ENCODE measurements around the gene NRP1.
"Not testable (repeated sequence)": the region's sequence is repeated elsewhere in the genome, so short reads cannot be mapped to it uniquely, and the experiment has no call there.

Gene NRP1

DNA sequence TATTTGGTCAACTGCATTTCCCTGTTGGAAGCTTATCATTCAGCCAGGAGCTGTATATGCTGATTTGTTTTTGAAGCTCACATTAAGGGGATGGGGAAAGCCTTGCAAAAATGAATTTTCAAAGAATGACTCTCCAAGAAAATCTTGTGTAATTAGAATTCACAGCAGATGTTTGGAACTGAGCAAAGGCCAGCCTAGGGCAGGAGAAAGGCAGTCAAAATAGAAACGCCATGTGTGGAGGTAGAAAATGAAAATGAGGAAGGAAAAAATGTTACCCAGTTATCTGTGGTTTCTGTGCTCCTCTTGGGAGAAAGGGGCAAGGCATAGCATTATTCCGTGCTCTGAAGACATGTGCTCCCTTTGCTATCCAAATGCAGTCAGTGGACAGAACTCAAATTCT, 93.5 kb downstream of the NRP1 start:
- no peak for FAIRE-seq
- no peak for DNase-seq (ENCODE audit: insufficient read length, low spot score)

DNA sequence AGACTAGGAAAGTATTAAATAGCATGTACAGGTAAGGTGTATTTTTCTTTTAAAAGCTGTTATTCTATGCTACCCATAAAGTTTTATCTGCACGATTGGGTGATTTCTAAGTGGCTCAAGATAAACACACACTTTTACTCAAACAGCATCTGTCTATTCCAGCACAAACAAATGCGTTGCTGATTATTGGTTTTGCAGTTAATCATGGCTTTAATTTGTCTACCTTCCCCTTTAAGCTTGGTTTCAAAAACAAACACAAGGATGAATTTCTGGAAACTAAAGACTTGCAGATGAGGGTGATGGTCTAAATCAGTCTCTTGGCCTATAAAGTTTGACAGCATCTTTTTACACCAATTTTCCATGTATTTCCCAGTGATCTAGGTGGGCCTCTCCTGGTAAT, 94.2 kb downstream of the NRP1 start:
- DNase-seq (ENCODE audit: insufficient read length, low spot score) = no peak

DNA sequence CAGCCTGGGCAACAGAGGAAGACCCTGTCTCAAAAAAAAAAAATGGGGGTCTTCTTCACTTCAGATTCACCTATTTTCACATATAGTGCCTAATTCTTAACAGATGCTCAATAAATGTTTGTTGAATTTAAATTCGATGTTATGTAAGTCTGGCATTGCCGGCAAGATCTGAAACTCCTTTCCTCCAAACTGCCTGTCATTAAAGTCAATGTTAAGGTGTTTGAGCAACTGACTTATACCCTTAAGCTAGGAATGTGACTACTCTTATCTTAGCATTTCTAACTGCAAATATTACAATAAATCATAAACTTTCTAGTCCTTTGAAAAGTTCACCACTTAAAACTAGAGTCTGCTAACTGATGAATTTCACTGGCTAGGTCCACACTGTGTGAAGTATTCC, 95.2 kb downstream of the NRP1 start:
- DNase-seq (ENCODE audit: insufficient read length, low spot score) = no peak
- no peak for FAIRE-seq

More for the DNA sequence above, 94.2 kb downstream of the NRP1 start:
- FAIRE-seq = no peak

DNA sequence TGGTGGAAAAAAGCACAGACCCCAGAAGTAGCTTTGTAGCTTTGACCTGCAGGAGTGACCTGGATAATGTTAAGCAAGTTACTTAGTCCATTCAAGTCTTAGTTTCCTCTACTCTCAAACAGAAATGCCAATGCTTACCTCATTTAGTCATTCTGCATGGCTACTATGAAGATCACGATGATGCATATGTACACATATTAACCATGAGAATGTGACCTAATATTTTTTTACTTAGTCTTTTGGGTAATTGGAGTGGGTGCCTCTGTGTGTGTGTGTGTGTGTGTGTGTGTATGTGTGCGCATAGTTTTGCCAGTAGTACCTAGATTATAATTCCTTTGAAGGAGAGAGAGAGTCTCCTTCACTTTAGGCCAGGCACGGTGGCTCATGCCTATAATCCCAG, 95.8 kb downstream of the NRP1 start:
- FAIRE-seq = no peak
- DNase-seq (ENCODE audit: insufficient read length, low spot score) = no peak

DNA sequence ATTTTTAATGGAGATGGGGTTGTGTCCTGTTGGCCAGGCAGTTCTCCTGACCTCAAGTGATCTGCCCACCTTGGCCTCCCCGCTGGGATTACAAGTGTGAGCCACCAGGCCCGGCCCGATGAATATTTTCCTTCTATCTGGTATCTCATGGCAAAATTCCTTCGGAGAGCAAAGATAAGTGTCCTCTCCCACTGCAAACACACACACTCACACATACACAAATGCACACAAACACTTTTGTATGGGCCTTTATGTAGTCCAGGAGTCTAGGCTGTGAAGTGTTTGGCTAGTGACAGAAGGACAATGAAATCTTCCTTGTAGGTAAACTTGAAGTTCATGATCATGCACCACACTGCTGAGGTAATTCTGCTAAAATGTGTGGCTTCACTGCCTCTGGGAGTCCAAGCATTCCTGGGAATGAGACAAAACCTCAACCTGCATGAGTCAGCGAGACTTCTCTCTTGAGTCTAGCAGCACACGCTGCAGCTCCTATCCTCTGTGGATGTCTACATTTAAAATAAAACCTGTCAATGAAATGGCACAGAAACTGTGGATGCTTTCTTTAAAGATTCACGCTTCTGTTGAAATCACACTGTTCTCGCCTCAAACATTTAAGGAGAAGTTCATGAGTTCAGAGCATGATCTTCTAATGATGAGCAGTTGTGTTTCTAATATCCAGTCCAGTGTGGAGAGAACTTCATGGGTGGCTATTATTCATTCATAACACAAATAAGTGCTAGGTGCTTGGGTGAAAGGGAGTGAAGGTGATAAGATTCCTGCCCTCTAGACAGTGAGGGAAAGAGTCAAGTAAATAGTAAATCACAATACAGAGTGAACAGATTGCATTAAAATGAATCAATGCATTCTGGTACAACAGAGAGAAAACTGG, 96.5 kb downstream of the NRP1 start:
- FAIRE-seq = no peak
- no peak for DNase-seq (ENCODE audit: insufficient read length, low spot score)

DNA sequence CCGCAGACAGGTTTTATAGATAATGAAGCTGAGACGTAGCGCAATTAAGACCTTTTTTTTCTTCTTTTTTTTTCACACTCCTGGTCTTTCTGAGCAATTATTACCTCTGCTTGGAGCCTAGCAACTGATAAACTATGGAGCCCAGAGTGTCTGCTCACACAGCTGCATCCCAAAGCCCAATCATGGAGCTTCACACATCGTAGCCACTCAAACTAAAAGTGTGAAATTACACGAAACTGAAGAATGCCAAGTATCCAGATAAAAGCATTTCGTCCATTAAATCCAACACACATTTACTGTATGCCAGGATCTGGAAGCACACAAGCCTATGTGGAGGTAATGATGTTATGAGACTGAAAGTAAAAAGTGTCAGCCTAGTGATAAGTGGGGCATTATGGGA, 97.6 kb downstream of the NRP1 start:
- FAIRE-seq (no peak), DNase-seq (ENCODE audit: insufficient read length, low spot score) (no peak)

DNA sequence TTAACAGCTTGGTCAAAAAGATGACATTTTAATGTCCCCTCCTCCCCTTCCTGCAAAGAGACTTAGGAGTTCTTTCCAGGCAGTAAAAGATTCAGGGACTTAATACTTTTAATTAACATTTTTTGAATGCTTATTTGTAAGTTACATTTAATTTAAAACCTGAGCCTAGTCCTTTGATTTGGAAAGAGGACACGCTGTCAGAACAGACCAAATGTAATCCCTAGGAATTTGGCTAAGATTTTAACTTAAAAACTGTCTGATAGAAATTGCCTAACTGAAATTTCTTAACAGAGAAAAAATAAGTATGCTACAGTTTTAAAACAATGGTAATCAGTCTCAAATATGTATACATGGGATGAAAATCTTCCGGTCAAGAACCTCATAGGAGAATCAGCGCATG, 98.5 kb downstream of the NRP1 start:
- DNase-seq (ENCODE audit: insufficient read length, low spot score) (no peak), FAIRE-seq (no peak)

DNA sequence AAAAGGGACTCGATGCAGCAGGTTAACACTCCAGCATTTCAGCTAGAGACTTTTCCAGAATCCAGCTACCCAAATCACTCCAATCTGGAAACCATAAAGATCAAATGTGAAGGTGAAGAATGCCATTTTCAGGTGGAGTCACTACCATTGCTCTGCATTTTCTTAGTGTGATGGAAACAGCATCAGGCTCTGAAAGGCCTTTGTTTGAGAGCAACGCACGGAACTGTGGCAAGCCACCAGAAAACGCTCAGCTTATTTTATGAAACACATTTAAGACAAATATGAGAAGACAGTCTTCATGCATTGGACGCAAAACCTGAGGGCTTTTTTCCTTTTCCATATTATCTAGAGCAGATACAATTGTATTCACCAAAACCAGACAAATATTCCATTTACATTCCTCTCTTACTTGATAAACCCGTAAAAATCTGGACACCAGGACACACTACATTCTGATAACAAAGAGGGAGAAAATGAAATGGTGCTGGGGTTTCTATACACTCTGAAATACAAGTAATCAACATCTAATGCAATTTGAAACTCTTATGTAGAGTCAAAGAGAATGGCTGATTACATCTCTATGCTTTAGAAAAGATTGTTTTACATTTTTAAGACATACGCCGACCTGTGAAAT, 99.1 kb downstream of the NRP1 start:
- FAIRE-seq = no peak
- DNase-seq (ENCODE audit: insufficient read length, low spot score) = no peak

DNA sequence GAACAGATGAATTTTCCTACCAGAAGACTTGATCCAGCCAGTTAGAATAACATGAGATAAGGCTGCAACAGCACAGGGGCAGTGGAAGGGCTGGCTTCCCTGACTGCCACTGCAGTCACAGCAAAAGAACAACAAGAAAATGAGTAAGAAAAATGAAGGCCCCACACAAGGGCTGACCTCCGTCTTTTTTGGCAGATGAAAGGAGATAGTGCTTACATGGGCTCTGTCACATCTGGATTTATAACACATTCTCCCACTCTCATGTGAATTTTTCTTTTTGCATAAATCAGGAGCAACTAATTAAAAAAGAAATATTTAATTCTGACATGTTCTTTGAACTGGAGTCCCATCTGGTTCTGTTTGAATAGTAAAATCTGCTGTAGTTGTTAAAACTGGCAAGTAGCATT, 99.6 kb downstream of the NRP1 start:
- FAIRE-seq (no peak), DNase-seq (ENCODE audit: insufficient read length, low spot score) (no peak)

DNA sequence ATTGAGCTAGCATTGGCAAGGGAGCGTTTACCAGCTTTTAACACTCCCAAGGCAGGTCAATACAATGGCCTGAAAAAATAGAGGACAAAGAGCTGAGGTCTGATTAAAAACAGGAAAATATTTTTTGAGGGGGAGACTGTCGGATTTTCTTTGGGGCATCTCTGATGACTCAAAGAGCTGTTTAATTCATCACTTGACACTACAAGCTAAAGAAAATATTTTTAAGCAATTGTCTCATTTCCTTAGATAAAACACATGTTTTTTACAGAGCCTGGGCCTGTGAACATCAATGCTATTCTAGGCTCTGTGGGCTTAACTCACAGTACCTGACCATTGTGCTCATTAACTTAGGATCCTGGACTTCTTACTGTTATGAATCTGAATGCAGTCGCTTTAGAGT, 100.8 kb downstream of the NRP1 start:
- DNase-seq (ENCODE audit: insufficient read length, low spot score) (no peak), FAIRE-seq (no peak)

DNA sequence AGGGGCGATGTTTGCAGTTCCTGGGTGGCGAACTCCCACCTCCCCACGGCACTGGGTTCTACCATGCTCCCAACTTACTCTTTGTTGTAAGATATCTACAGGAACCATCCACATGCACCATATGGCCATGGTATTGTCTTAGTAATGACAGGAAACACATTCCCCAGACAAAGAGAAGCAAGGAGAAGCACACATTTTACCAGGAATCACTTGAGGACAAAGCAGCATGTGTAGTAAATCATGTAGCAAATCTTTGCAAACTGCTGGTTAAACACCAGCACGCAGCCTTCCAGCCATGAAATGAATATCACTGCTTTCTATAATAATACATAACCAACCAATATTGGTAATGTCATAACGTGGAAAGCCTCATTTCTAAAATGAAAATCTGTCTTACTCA, 101.2 kb downstream of the NRP1 start:
- DNase-seq (ENCODE audit: insufficient read length, low spot score) (no peak), FAIRE-seq (no peak)

DNA sequence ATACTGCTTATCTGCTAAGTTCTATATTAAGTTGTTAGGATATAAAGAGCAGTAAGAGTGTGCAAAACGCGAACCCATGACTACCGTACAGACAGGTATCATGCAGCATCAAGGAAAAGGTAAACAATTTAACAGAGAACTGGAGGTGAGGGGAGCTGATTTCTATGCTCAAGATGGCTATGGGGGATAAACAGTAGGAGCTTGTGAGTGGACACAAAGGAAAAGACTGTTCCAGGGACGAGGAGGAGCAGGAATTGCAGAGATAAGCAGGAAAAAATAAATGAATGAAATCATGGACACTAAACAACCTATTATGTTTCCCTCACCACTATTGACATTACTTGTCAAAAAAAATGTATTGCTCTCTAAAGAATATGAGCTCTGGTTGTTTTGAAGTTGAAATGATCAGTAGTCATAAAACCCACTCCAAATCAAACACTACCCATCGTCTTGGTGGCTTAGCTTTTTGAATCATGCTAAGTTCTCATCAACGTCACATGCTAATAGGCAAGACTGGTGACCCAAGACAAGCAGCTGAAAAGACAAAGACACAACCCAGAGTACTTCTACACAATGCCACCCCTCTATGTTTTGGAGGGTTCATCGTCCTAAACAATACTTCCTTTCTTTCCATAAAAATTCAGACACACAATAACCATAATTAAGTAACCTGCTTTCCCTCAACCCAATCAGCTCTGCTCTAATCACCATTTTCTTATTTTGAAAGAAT, 102.7 kb downstream of the NRP1 start:
- no peak for FAIRE-seq

DNA sequence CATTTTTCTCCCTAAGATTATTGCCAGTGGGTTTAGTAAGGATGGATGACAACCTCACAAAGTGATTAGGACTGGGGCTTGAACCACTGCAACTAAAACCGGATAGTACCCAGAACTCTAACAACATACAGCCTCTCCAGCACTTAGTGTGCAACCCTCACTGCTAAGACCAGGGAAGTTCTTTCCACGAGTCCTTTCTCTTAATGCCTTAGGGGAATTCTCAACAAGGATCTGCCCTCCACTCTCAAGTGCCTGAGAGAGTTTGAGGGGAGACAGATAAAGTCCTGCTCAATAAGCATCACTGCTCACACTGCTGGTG, 104.6 kb downstream of the NRP1 start:
- FAIRE-seq (no peak), DNase-seq (ENCODE audit: insufficient read length, low spot score) (no peak)

More for the DNA sequence above, 102.7 kb downstream of the NRP1 start:
- DNase-seq (ENCODE audit: insufficient read length, low spot score) = no peak

DNA sequence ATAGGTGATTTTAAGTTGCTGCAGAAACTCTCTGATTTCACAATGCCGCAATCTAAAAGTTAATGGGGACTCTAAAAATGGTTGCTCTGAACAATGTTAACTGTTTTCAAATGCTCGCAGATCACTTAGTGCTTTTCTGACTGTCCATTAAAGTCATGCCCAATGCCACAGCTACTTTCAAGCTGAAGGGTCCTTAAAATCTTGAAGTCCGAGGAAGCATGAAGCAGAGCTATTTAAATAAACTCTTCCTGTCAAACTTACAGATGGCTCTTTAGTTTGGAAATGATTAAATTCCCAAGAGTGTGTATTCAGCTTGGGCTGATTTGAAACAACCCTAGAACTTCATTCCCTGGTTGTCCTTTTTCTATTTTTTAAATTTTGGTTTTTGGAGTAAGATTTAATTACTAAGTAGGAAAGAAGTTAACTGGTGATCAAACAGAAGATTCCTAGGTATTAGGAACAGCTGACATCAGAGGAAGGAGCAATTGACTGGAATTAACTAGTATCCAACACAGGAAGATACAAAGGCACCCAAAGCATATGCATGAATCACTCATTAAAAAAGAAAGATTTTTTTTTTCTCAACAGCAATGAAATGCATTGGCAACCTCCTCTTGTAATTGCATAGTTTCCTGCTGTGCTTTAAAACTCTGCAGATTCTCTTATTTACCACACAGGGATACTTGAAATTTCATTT, 105.1 kb downstream of the NRP1 start:
- DNase-seq (ENCODE audit: insufficient read length, low spot score) (no peak), FAIRE-seq (no peak)

DNA sequence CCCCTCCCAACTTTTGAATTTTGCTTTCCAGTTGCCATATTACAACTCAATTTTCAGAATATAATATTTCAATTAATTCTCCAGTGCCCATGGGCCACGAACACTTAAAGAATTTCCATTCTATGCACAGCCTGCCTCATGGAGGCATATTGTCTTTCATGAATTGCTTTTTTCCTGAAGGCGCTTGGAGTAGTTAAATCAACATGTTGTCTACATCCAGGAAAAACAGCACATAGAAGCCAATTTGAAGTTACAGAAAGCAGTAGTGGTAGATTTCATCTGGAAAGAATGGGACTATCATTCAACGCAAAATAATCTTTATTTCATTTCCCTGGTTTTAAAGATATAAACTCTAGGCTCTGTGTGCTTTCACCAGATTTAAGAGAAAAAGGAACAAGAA, 106.0 kb downstream of the NRP1 start:
- DNase-seq (ENCODE audit: insufficient read length, low spot score) = no peak
- FAIRE-seq = no peak

DNA sequence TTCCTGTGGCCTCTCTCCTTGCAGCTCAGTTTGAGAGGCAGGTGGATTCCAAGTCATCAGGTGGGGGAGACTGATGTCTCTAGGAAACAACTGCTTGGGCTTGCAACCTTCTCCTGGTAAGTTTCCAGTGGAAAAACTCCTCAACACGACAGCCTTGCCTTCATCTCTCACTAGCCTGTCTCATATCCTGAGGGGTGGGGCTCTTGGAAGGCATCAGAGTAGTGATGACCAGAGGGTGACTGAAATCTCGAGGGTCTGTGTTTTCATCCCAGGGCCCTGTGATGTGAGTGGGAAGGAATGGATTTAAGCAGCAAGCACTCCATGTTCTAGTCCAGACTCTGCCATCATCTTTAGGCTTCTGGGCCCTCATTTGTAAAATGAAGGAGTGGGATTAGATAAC, 107.0 kb downstream of the NRP1 start:
- no peak for DNase-seq (ENCODE audit: insufficient read length, low spot score)
- no peak for FAIRE-seq

DNA sequence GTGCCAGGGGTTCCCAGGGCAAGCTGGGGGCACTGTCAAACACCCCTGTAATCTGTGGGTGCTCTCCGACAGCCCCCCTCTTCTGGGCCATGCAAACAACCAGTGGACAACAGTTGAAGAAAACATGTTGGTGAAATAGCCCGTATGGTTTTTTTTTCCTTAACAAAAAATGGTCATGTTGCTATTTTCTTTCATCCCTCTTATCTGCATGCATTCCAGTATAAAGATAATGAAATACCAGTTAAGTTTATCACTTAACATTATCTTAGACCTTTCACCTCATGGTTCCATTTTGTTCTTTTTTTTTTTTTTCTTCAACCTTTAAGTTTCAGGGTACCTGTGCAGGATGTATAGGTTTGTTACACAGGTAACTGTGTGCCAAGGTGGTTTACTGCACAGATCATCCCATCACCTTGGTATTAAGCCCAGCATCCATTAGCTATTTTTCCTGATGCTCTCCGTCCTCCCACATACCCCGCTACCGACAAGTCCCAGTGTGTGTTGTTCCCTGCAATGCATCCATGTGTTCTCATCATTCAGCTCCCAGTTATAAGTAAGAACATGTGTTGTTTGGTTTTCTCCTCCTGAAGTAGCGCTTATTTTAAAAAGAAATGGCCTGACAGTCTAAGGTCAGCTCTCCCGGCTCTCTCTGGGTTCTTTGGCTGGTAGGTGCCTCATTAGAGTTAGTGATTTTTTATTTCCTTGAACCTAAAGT, 110.1 kb downstream of the NRP1 start:
- FAIRE-seq = no peak
- DNase-seq (ENCODE audit: insufficient read length, low spot score) = no peak

DNA sequence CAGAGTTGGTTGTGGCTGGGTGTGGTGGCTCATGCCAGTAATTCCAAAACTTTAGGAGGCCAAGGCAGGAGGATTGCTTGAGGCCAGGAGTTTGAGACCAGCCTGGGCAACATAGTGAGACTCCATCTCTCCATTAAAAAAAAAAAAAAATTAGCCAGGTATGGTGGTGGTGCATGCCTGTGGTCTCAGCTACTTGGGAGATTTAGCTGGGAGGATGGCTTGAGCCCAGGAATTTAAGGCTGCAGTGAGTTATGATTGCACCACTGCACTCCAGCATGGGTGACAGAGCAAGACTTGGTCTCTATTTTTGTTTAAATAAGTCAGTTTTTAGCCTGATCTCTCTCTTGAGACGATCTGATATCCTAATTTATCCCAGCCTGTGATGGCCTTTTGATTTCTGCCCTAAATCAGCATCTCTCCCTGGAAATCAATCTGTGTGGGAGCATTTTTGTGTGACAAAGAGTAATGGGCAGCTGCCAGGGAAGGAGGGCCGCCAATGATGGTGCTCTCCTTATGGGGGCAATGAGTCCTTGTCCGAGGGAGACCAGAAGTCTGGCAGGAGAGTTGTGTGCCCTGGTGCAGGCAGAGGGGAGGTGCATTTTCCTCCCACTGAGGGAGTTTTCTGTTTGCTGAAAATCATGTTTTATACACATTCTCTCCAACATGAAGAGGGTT, 111.0 kb downstream of the NRP1 start:
- no peak for FAIRE-seq

DNA sequence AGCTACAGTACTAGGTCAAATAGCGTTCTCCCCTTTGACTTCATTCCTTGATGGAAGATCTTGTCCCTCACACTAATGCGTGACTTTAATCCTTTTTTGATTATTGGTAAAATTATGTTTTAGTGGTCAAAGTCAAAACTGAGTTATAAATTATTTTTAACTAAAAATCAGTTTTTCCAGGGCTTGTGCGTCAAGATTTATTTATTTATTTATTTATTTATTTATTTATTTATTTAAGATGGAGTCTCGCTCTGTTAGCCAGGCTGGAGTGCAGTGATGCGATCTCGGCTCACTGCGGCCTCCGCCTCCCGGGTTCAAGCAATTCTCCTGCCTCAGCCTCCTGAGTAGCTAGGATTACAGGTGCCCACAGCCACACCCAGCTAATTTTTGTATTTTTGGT, 112.2 kb downstream of the NRP1 start:
- DNase-seq (ENCODE audit: insufficient read length, low spot score); FAIRE-seq: not testable (repeated sequence)

More for the DNA sequence above, 111.0 kb downstream of the NRP1 start:
- DNase-seq (ENCODE audit: insufficient read length, low spot score) = no peak

DNA sequence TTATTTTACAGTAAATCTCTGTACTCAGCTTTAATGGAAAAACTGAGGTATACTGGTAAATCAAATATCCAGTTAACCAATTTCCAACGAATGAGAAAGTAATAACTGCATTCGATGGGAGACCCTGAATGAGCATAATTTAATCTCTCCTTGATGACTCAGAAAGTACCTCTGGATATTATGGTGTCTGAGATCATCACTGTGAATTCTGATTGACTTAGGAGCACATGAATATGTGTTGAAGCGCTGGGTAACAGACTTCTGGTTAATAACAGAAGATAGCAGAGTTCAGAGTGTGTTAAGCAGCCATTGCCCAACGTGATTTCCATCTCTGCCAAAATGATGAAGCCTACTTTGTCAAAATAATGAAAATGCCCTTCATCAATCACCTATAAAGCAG, 116.6 kb downstream of the NRP1 start:
- FAIRE-seq = no peak

More for the DNA sequence above, 116.6 kb downstream of the NRP1 start:
- DNase-seq (ENCODE audit: insufficient read length, low spot score) = no peak
